Activated B cell treated with CpG ODN at 0.5 μM for 24 hours (primary cell): ENCODE measurements around the gene ADNP. TPM values are rescaled to one million over a fixed set of nuclear protein-coding genes. Genes with fewer than 3 reads are reported as not detected.

ENCODE experiments used
- ATAC-seq: fragments of 200-7000 bp; cut with Tn5 transposase; one replicate; pipeline ENCODE4 v1.10.0; 2021; ENCODE audit warnings: low read depth, mild to moderate bottlenecking, moderate library complexity
- CTCF ChIA-PET: fragments of 350-600 bp; sonication (Branson Sonifier 250); formaldehyde crosslinking; loops from one replicate; lab custom pipeline; 2021; ENCODE audit warnings: antibody characterized with exemption; lab: Charles Lee
- POLR2A ChIA-PET: fragments of 350-600 bp; sonication (Branson Sonifier 250); formaldehyde crosslinking; loops from one replicate; lab custom pipeline; 2021; ENCODE audit warnings: antibody characterized with exemption; lab: Charles Lee
- DNase-seq: peaks from one replicate; pipeline ENCODE4 v3.0.0; 2022
- H3K27ac Mint-ChIP-seq: one replicate; pipeline ENCODE4 v1.8.0; 2020; ENCODE audit warnings: mixed read lengths
- H3K27me3 Mint-ChIP-seq: one replicate; pipeline ENCODE4 v1.8.0; 2021; ENCODE audit warnings: mixed read lengths
- H3K36me3 Mint-ChIP-seq: one replicate; pipeline ENCODE4 v1.8.0; 2021; ENCODE audit warnings: low read depth, mixed read lengths
- H3K4me1 Mint-ChIP-seq: one replicate; pipeline ENCODE4 v1.8.0; 2021; ENCODE audit warnings: mixed read lengths
- H3K4me3 Mint-ChIP-seq: one replicate; pipeline ENCODE4 v1.8.0; 2020; ENCODE audit warnings: mild to moderate bottlenecking, mixed read lengths
- H3K9me3 Mint-ChIP-seq: one replicate; pipeline ENCODE4 v1.8.0; 2020; ENCODE audit warnings: mixed read lengths
- intact Hi-C: fragments of 100-400 bp; cut with micrococcal nuclease; formaldehyde crosslinking; loops from one replicate; pipeline ENCODE4 v1.15.1; 2024
- total RNA-seq: library from RNA; stranded (reverse); gene quantifications from 2 replicates; pipeline ENCODE4 v1.2.3, GENCODE V29; 2022
- TF ChIP-seq, protein P1 (sequence below): fragments of 200-600 bp; IDR thresholded peaks from one replicate; pipeline ENCODE4 v1.8.0; 2022; ENCODE audit warnings: antibody characterized with exemption, mild to moderate bottlenecking

The ADNP gene
- total RNA-seq, 1 donor from 2014 or later, result 99.3 TPM

DNA sequence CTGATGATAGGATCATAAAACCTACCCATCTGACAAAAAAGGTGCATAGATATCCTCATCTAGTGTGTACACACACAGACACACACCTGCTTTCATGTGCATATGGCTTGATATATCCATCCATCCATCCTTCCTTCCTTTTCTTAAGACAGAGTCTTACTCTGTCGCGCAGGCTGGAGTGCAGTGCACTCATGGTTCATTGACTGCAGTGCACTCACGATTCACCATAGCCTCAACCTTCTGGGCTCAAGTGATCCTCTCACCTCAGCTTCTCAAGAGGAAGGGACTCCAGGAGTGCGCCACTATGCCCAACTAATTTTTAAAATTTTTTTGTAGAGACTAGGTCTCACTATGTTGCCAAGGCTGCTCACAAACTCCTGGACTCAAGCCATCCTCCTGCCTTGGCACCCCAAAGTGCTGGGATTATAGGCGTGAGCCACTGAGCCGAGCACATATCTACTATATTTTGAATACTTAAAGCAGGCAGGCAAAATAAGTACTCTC is 27.1 kb downstream of the ADNP start:
- CTCF ChIA-PET, result interaction anchor here (2.0 kb wide), 1 partner anchor 25 kb away, joined by 8 read pairs; no protein-coding TSS in a partner anchor
- Mint-ChIP-seq H3K4me3 (no peak overlapping the region), H3K36me3 (peaks cover 62% of the 10 kb centered on the region), H3K27me3 (no peaks in the 10 kb centered on the region), H3K4me1 (peaks cover 49% of the 10 kb centered on the region), H3K27ac (peak overlapping the region; percentile 30), H3K9me3 (no peaks in the 10 kb centered on the region)
- TF ChIP-seq, protein P1, sequence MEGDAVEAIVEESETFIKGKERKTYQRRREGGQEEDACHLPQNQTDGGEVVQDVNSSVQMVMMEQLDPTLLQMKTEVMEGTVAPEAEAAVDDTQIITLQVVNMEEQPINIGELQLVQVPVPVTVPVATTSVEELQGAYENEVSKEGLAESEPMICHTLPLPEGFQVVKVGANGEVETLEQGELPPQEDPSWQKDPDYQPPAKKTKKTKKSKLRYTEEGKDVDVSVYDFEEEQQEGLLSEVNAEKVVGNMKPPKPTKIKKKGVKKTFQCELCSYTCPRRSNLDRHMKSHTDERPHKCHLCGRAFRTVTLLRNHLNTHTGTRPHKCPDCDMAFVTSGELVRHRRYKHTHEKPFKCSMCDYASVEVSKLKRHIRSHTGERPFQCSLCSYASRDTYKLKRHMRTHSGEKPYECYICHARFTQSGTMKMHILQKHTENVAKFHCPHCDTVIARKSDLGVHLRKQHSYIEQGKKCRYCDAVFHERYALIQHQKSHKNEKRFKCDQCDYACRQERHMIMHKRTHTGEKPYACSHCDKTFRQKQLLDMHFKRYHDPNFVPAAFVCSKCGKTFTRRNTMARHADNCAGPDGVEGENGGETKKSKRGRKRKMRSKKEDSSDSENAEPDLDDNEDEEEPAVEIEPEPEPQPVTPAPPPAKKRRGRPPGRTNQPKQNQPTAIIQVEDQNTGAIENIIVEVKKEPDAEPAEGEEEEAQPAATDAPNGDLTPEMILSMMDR, result no peak
- DNase-seq (no peak), ATAC-seq (no peak)
- intact Hi-C loops, result loop anchor here (5.0 kb wide), 1 partner anchor 42 kb away; no protein-coding TSS in a partner anchor
- POLR2A ChIA-PET, result interaction anchor here (1.0 kb wide), 1 partner anchor 22 kb away, joined by 4 read pairs; no protein-coding TSS in a partner anchor

DNA sequence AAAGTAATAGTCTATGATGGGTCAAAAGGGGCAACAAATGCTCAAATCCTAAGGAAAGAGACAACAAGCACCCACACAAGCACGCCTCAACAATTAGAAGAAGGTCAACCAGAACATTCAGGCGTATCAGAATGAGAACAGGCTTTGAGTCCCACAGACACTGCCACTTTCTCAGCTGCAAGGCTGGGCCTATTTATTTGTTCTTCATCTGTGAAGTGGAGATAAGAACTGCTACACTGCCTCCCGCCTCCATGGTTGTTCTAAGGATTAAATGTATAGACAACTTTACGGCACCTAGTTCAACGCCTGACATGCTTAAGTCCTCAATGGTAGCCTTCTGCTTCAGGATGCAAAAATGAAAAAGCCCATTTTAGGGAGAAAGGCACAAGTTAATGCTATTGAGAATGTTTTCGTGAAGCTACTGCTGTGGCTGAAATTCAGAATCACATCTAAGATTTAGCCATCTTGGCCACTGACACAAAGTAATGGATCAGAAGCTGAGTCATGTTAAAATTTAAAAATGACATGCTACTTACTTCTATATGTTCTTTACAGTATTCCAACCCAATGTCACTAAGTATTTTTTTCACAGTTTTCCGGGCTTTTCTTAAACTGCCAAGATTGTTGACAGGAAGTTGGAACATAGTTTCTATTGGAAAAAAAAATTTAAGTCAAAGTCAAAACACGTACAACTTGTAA is 27.7 kb downstream of the ADNP start:
- Mint-ChIP-seq H3K4me3 (no peak overlapping the region), H3K9me3 (no peaks in the 10 kb centered on the region), H3K27ac (no peak overlapping the region), H3K36me3 (peaks cover 62% of the 10 kb centered on the region), H3K27me3 (no peaks in the 10 kb centered on the region), H3K4me1 (peaks cover 49% of the 10 kb centered on the region)
- intact Hi-C loops, result loop anchor here (5.0 kb wide), 1 partner anchor 41 kb away; no protein-coding TSS in a partner anchor
- TF ChIP-seq, protein P1, result no peak
- DNase-seq, result no peak
- POLR2A ChIA-PET, result interaction anchor here (0.6 to 1.6 kb wide), 4 partner anchors 16 to 51 kb away, joined by 3 to 5 read pairs (median 4); no protein-coding TSS in a partner anchor
- CTCF ChIA-PET, result interaction anchor here (0.6 to 2.0 kb wide), 5 partner anchors 26 to 123 kb away, joined by 3 to 8 read pairs (median 5); partner anchors contain the start of gene BCAS4
- no peak for ATAC-seq

GRCh38 chr20:50901301-50901700 is 29.9 kb downstream of the ADNP start:
- H3K27me3 Mint-ChIP-seq, result no peaks in the 10 kb centered on the region
- H3K9me3 Mint-ChIP-seq, result no peaks in the 10 kb centered on the region
- DNase-seq (no peak), ATAC-seq (no peak)
- no peak overlapping the region for H3K4me3 Mint-ChIP-seq
- peaks cover 76% of the 10 kb centered on the region for H3K36me3 Mint-ChIP-seq
- ChIA-PET POLR2A (interaction anchor here (0.7 to 1.0 kb wide), 3 partner anchors 108 to 1719 kb away, joined by 6 to 13 read pairs (median 6); partner anchors contain the start of gene KCNB1), CTCF (interaction anchor here (1.0 kb wide), 1 partner anchor 107 kb away, joined by 3 read pairs; the partner anchor contains the start of gene BCAS4)
- H3K27ac Mint-ChIP-seq, result no peak overlapping the region
- TF ChIP-seq, protein P1, result no peak
- peaks cover 39% of the 10 kb centered on the region for H3K4me1 Mint-ChIP-seq
- intact Hi-C loops, result loop anchor here (5.0 kb wide), 1 partner anchor 39 kb away; no protein-coding TSS in a partner anchor

- H3K4me3 Mint-ChIP-seq, result no peak overlapping the region
- no peaks in the 10 kb centered on the region for H3K9me3 Mint-ChIP-seq
- CTCF ChIA-PET, result interaction anchor here (1.3 to 1.6 kb wide), 2 partner anchors 29 to 31 kb away, joined by 4 read pairs; partner anchors contain the start of gene ADNP
- DNase-seq (no peak), ATAC-seq (no peak)
- H3K27ac Mint-ChIP-seq, result no peak overlapping the region
- POLR2A ChIA-PET, result interaction anchor here (0.7 to 0.9 kb wide), 3 partner anchors 12 to 106 kb away, joined by 3 to 5 read pairs (median 4); no protein-coding TSS in a partner anchor
- H3K36me3 Mint-ChIP-seq, result peaks cover 76% of the 10 kb centered on the region
- TF ChIP-seq, protein P1, result no peak
- H3K4me1 Mint-ChIP-seq, result peaks cover 31% of the 10 kb centered on the region
- intact Hi-C loops, result loop anchor here (5.0 kb wide), 1 partner anchor 38 kb away; no protein-coding TSS in a partner anchor
- no peaks in the 10 kb centered on the region for H3K27me3 Mint-ChIP-seq
Measured at GRCh38 chr20:50900261-50900660, 31.0 kb downstream of the ADNP start.
